NCI-H1105 treated with DMSO at 0.1 percent for 48 hours (cell line): Measurements from ENCODE around the gene FAM20C.

ENCODE experiments used
- DNase-seq: peaks from one replicate; lab custom pipeline; 2025; lab: John Stamatoyannopoulos, UW

FAM20C gene

GRCh38 chr7:209906-210305 is 17.5 kb downstream of the FAM20C start:
- no peak for DNase-seq

DNA sequence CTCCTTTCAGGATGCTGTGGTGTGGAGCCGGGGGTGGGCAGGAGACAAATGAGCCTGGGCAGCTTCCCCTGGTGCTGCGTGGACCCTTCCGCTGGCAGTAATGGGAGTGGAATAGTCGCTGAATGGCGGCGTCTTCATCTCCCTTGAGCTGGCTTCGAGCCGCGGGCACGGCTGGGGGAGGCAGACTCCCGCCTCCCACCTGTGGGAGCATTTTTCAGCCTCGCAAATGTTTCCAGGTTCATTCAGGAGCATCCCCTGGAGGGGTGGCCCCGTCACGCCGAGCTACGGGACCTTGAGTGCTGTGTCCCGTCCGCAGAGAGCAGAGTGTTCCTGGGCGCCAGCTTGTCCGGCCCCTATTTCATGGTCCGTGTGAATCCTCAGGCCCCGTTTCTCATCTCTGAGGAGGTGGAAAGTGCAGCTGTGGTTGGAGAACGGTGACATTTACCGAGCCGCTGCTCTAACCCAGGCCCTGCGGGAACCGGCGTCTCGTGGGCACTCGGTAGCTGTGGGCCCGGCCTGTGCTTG is 18.1 kb downstream of the FAM20C start:
- no peak for DNase-seq

- no peak for DNase-seq
These were observed 18.8 kb downstream of the FAM20C start for GRCh38 chr7:211033-211714.

- no peak for DNase-seq
These were observed 19.3 kb downstream of the FAM20C start for GRCh38 chr7:211715-212058.

DNA sequence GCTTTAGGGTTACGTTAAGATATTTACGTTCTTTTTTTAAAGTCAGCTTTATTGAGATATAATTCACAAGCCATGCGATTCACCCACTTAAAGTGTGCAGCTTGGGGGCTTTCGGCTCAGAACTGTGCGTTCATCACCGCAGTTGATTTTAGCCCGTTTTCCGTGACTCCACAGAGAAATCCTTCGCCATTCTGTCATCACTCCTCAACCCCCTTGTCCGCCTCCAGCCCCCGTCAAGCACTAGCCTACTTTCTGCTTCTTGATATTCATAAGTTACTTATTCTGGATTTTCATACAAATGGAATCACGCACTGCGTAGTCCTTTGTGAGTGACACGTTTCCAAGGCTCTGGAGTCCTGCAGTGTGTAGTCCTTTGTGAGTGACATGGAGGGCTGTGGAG is 20.4 kb downstream of the FAM20C start:
- DNase-seq = no peak

- no peak for DNase-seq
These were observed 21.1 kb downstream of the FAM20C start for GRCh38 chr7:213324-213993.

- no peak for DNase-seq
These were observed 22.2 kb downstream of the FAM20C start for GRCh38 chr7:214410-215212.

DNA sequence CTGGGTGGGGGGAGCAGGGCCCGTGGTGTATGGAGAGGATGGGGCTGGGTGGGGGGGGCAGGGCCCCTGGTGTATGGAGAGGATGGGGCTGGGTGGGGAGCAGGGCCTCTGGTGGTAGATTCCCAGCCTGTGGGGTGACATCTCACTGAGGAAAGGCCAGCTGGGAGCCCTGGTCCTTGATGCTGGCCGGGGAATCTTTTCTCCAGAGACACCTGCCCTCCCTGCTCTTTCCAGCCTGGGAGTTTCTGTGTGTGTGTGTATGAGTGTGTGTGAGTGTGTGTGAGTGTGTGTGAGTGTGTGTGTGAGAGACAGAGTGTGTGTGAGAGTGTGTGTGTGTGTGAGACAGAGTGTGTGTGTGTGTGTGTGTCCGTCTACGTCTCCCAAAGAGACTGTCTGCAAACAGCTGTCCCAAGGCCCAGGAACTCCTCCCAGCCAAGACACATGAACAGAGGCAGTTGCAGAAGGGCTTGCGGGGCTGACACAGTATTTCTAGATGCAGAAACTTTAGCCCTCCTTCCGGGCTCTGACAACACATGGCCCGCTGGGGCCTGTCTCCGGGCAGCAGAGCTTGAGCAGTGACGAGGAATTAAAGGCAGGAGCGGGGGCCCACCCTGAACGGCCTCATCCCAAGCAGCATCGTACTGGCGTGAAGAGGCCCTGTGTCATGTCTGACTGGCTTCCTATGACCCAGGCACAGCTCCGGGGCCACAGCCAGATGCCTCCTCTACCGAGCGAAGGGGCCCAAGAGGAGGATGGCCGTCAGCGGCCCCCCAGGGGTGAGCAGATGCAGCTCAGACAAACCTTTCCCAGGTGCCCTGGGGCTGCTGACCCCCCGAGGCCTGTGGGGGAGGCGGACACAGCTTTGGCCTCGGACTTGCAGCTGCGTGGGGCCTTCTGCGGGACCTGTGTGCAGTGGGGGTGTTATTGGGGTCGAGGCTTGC is 24.3 kb downstream of the FAM20C start:
- no peak for DNase-seq

- DNase-seq = no peak
These were observed 25.4 kb downstream of the FAM20C start for GRCh38 chr7:217781-218180.

- no peak for DNase-seq
These were observed 25.9 kb downstream of the FAM20C start for GRCh38 chr7:218316-218715.

- DNase-seq = no peak
These were observed 26.7 kb downstream of the FAM20C start for GRCh38 chr7:218896-219580.

DNA sequence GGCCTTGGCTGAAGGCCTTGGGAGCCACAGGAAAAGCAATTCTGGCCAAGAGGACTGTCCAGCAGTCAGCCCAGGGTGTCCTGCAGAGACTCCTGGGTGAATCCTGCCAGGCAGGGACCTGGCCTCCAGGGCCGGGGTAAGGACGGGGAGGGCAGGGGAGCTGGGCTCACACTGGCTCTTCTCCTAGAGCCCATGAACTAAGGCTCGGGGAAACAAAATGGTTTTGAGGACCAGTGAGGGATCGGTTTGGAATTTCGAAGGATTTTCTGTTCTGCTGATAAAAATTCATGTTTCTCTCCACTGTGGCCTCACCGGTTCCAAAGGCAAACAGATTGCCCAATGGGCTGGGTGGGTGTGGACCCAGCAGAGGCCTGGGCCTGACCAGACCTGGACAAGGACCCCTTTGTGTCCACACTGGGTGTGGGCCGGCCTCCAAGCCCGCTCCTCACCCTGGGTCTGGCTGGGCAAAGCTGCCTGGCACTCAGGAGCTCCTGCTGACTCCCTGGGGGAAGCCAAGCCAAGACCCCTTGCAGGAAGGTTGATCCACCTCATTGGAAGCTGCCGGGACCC is 27.3 kb downstream of the FAM20C start:
- no peak for DNase-seq

GRCh38 chr7:220151-220841 is 27.9 kb downstream of the FAM20C start:
- no peak for DNase-seq

DNA sequence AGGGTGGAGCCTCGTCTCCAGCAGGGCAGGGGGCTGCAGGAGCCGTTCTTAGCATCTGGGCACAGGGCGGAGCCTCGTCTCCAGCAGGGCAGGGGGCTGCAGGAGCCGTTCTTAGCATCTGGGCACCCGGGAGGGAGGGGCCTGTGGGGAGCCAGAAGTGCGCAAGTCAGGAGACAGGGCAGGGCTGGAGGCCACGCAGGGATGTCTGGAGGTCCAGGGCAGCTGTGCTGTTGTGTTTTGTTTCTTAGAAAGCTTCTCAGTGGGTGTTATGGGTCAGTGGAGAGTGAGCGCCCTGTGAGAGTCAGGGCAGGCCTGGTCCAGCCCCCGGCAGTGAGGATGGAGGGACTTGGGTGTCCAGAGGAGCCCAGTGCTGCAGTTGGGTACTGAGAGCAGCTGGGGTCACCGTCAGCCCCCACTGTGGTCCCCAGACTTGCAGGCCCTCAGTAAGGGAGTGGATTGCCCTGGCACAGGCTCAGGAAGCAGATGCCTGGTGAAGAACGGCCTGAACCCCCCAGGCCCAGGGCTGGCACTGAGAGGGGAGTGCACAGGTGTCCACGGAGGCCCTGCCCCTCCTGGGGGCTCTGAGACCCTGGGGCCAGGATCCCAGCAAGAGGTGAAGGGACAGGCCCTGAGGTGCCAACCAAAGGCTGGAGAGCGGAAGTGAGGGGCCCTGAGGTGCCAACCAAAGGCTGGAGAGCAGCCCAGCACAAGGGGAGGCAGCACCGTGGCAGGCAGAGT is 29.8 kb downstream of the FAM20C start:
- DNase-seq = no peak

- no peak for DNase-seq
These were observed 30.3 kb downstream of the FAM20C start for GRCh38 chr7:222716-223041.

DNA sequence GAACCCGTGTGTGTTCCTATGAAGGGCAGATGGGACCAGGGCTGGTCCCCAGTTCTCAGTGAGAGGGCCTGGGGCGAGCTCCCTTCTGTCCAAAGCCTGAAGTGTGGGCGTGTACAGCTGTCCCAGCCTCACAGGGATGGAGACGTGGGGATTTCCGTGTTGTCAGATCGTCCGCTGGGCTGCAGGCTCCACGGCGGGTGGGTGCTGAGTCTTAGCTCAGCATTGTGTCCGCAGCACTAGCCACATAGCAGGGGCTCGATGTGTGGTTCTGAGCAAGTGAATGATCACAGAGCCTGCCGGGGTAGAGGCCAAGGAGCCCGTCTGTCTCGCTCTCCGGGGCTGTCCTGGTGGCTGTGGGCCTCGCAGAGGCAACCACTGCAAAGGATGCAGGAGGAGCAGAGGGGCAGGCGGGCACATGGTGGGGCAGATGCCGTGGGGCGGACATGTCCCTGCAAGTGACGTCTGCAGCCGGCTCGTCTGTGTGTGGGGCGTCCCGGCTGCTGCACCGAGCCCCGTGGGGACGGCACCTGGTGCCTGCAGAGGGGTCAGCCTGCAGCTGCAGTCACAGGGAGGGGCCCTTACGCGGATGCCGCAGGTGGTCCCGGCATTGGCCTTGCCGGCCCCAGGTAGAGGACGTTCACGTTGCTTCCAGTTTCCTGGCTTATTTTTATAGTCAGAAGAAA is 30.9 kb downstream of the FAM20C start:
- DNase-seq = no peak

GRCh38 chr7:223861-224260 is 31.5 kb downstream of the FAM20C start:
- DNase-seq = no peak

GRCh38 chr7:226281-226895 is 34.0 kb downstream of the FAM20C start:
- DNase-seq = no peak

DNA sequence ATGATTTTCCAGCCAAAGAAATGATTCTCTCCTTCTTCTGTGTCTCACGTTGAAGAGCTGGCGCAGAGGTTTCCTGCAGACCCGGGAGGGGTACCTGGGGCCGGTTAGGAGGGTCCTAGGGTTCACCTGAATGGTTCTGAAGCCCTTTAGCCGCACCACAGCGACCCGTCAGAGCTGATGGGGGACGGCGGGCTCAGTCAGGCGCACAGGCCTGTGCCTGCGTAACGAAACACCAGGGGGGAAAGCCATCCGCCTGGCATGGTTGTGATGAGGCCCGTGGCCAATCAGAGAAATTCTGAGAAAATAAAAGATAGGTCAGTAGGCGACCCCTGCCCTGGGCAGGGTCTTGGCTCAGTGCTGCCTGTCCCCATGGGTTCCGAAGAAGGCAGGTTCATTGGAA is 35.6 kb downstream of the FAM20C start:
- no peak for DNase-seq
